Keratinocyte (primary cell): ENCODE measurements around the gene SAPCD1. TPM values are rescaled to one million over a fixed set of nuclear protein-coding genes. Genes with fewer than 3 reads are reported as not detected.
"Not testable (repeated sequence)": the region's sequence is repeated elsewhere in the genome, so short reads cannot be mapped to it uniquely, and the experiment has no call there.

ENCODE experiments used
- DNase-seq: peaks from one replicate; pipeline ENCODE4 v3.0.0-alpha.2; 2011; ENCODE audit warnings: low read depth, missing footprints, low spot score
- FAIRE-seq: peaks from 2 replicates; lab custom pipeline; 2011; peaks lifted over from hg19 to GRCh38; lab: Jason Lieb, UNC
- H2AFZ ChIP-seq: 2 replicates; pipeline ENCODE4 v1.6.0; 2012; ENCODE audit warnings: low read length, control low read depth, inconsistent platforms; ENCODE audit not compliant: control insufficient read depth
- H3K27ac ChIP-seq: 2 replicates; pipeline ENCODE4 v1.5.1; 2011; ENCODE audit warnings: low read length; ENCODE audit not compliant: control insufficient read depth, insufficient read depth
- H3K27me3 ChIP-seq: 3 replicates; pipeline ENCODE4 v1.6.0; 2011; ENCODE audit warnings: low read length; ENCODE audit not compliant: control insufficient read depth, insufficient read depth; ENCODE audit errors: extremely low read depth
- H3K36me3 ChIP-seq, 2 experiments: 2 replicates in 1 of 2; 3 replicates in 1 of 2; pipeline ENCODE4 v1.5.1; 2011; ENCODE audit warnings: low read length in 2 of 2, mild to moderate bottlenecking in 1 of 2; ENCODE audit not compliant: control insufficient read depth in 2 of 2, insufficient read depth in 2 of 2; ENCODE audit errors: extremely low read depth in 1 of 2
- H3K4me1 ChIP-seq: 3 replicates; pipeline ENCODE4 v1.5.1; 2011; ENCODE audit warnings: low read length; ENCODE audit not compliant: control insufficient read depth, insufficient read depth; ENCODE audit errors: extremely low read depth
- H3K4me2 ChIP-seq: 3 replicates; pipeline ENCODE4 v1.6.0; 2011; ENCODE audit warnings: low read depth, low read length; ENCODE audit not compliant: control insufficient read depth, insufficient read depth; ENCODE audit errors: extremely low read depth
- H3K4me3 ChIP-seq, 3 experiments: fragments of 200-600 bp in 1 of 3; sonication (generic) in 1 of 3; 2 replicates in 2 of 3; 3 replicates in 1 of 3; pipeline ENCODE4 v1.5.1; 2011 to 2016; ENCODE audit warnings: low read length in 3 of 3, mild to moderate bottlenecking in 3 of 3, control low read depth in 2 of 3, inconsistent platforms in 1 of 3, low read depth in 1 of 3, mixed read lengths in 1 of 3, mixed run types in 1 of 3, moderate library complexity in 1 of 3; ENCODE audit not compliant: control insufficient read depth in 2 of 3, insufficient read depth in 2 of 3; ENCODE audit errors: extremely low read depth in 1 of 3
- H3K79me2 ChIP-seq: 2 replicates; pipeline ENCODE4 v1.6.0; 2012; ENCODE audit warnings: low read length; ENCODE audit not compliant: control insufficient read depth, insufficient read depth
- H3K9ac ChIP-seq: 3 replicates; pipeline ENCODE4 v1.6.0; 2011; ENCODE audit warnings: low read length; ENCODE audit not compliant: control insufficient read depth, insufficient read depth; ENCODE audit errors: extremely low read depth
- H3K9me1 ChIP-seq: 3 replicates; pipeline ENCODE4 v1.6.0; 2011; ENCODE audit warnings: low read length; ENCODE audit not compliant: control insufficient read depth, insufficient read depth; ENCODE audit errors: extremely low read depth
- H3K9me3 ChIP-seq: 2 replicates; pipeline ENCODE4 v1.5.1; 2012; ENCODE audit warnings: low read depth, low read length; ENCODE audit not compliant: control insufficient read depth
- H4K20me1 ChIP-seq: 3 replicates; pipeline ENCODE4 v1.6.0; 2011; ENCODE audit warnings: low read length; ENCODE audit not compliant: control insufficient read depth, insufficient read depth; ENCODE audit errors: extremely low read depth
- EZH2 ChIP-seq: IDR thresholded peaks from one replicate; pipeline ENCODE4 v1.6.1; 2012; ENCODE audit warnings: inconsistent platforms, mild to moderate bottlenecking, low read length, moderate library complexity
- dilution Hi-C: fragments of 300-500 bp; cut with MboI; formaldehyde crosslinking; loops from one replicate; pipeline ENCODE4 v1.7.0; 2020; ENCODE audit warnings: low sequenced_read_pairs; ENCODE audit not compliant: extremely low pct_ligation_motif_present
- polyA plus RNA-seq, 5 experiments: library from polyadenylated mRNA; depleted of rRNA in 3 of 5; stranded (reverse) in 3 of 5; stranded (forward) in 1 of 5; unstranded in 1 of 5; fragments of >200 nt; gene quantifications; 1 replicate in 1 of 5; 2 replicates in 3 of 5; 3 replicates in 1 of 5; pipeline versions ENCODE4 v1.2.1 to v1.2.3, GENCODE V29; 2011 to 2012; ENCODE audit warnings: missing spikeins in 2 of 5, low read depth in 1 of 5, low replicate concordance in 1 of 5
- TF ChIP-seq, protein P1 (sequence below), 3 experiments: IDR thresholded peaks in 1 of 3; conservative IDR thresholded peaks in 1 of 3; optimal IDR thresholded peaks in 1 of 3; 2 replicates in 2 of 3; 3 replicates in 1 of 3; pipeline versions ENCODE3 to v1.5.1; 2011; ENCODE audit warnings: low read length in 3 of 3, mild to moderate bottlenecking in 3 of 3, moderate library complexity in 2 of 3, control low read depth in 1 of 3, inconsistent platforms in 1 of 3; ENCODE audit not compliant: insufficient read depth in 2 of 3; ENCODE audit errors: extremely low read depth in 1 of 3

Gene SAPCD1
- polyA plus RNA-seq, 1 donor (not counting 4 experiments of a cell fraction or from before 2014, with no cell fraction given) = 2.1 TPM

DNA sequence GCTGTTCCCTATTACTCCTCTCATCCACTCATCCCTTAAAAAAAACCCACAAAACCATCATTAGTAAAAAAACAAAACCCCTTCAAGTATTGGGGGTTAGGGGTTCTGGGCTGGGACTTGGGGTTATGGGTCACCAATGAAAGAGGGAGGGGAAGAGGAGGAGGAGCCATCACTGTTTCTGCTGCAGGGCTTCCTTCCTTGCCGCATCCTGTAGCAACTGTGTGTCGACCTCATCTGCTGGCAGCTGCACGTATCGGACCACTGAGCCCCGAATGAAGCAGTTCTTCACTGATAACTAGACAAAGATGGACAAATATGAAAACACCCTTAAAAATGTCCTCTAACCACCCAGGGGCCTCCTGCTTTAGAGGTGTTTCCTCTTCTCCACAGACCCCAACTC, 35.1 kb downstream of the SAPCD1 start:
- H3K79me2 ChIP-seq = peaks cover 25% of the 10 kb centered on the region
- no peak overlapping the region for H3K9ac ChIP-seq
- H3K4me1 ChIP-seq = peaks cover 26% of the 10 kb centered on the region
- no peak for TF ChIP-seq EZH2
- TF ChIP-seq, protein P1, sequence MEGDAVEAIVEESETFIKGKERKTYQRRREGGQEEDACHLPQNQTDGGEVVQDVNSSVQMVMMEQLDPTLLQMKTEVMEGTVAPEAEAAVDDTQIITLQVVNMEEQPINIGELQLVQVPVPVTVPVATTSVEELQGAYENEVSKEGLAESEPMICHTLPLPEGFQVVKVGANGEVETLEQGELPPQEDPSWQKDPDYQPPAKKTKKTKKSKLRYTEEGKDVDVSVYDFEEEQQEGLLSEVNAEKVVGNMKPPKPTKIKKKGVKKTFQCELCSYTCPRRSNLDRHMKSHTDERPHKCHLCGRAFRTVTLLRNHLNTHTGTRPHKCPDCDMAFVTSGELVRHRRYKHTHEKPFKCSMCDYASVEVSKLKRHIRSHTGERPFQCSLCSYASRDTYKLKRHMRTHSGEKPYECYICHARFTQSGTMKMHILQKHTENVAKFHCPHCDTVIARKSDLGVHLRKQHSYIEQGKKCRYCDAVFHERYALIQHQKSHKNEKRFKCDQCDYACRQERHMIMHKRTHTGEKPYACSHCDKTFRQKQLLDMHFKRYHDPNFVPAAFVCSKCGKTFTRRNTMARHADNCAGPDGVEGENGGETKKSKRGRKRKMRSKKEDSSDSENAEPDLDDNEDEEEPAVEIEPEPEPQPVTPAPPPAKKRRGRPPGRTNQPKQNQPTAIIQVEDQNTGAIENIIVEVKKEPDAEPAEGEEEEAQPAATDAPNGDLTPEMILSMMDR (optimal IDR thresholded peaks at IDR 0.05 in 1 of 3, IDR thresholded peaks at IDR 0.05 in 1 of 3, conservative IDR thresholded peaks at IDR 0.05 in 1 of 3; ENCODE audit: extremely low read depth in 1 of 3, insufficient read depth in 2 of 3, low read length in 3 of 3) = no peak
- H3K4me3 ChIP-seq = no peak overlapping the region
- no peaks in the 10 kb centered on the region for H4K20me1 ChIP-seq
- DNase-seq = no peak
- H3K4me2 ChIP-seq = peak overlapping the region; percentile 2
- H3K9me1 ChIP-seq = no peaks in the 10 kb centered on the region
- no peaks in the 10 kb centered on the region for H3K9me3 ChIP-seq
- no peak for FAIRE-seq
- no peak overlapping the region for H3K27ac ChIP-seq
- no peaks in the 10 kb centered on the region for H3K27me3 ChIP-seq
- H2AFZ ChIP-seq = no peak overlapping the region
- peaks cover 0 to 9% of the 10 kb centered on the region in 2 experiments for H3K36me3 ChIP-seq
- dilution Hi-C loops = no loop called here

DNA sequence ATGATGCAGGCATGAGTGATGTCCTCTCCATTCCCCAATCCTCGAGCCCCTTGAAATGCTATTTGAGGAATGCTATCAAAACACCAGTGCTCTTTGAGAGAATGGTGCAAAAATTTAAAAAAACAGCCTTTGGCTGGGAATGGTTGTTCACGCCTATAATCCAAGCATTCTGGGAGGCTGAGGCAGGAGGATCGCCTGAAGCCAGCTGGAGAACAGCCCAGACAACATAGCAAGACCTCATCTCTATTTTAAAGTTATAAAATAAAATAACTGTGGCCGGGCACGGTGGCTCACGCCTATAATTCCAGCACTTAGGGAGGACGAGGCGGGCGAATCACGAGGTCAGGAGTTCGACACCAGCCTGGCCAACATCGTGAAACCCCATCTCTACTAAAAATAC, 37.3 kb downstream of the SAPCD1 start:
- Histone ChIP-seq H3K4me3 (no peak overlapping the region), H3K9ac (no peak overlapping the region), H3K36me3 (peaks cover 0 to 5% of the 10 kb centered on the region in 2 experiments), H3K27me3 (no peaks in the 10 kb centered on the region), H3K4me1 (peaks cover 16% of the 10 kb centered on the region), H3K27ac (no peak overlapping the region), H3K4me2 (no peak overlapping the region), H3K79me2 (peaks cover 11% of the 10 kb centered on the region), H3K9me3 (no peaks in the 10 kb centered on the region), H4K20me1 (no peaks in the 10 kb centered on the region), H2AFZ (no peak overlapping the region), H3K9me1 (no peaks in the 10 kb centered on the region)
- FAIRE-seq = no peak
- dilution Hi-C loops = no loop called here
- TF ChIP-seq, protein P1 (optimal IDR thresholded peaks at IDR 0.05 in 1 of 3, IDR thresholded peaks at IDR 0.05 in 1 of 3, conservative IDR thresholded peaks at IDR 0.05 in 1 of 3; ENCODE audit: extremely low read depth in 1 of 3, insufficient read depth in 2 of 3, low read length in 3 of 3) = no peak
- no peak for TF ChIP-seq EZH2
- no peak for DNase-seq

DNA sequence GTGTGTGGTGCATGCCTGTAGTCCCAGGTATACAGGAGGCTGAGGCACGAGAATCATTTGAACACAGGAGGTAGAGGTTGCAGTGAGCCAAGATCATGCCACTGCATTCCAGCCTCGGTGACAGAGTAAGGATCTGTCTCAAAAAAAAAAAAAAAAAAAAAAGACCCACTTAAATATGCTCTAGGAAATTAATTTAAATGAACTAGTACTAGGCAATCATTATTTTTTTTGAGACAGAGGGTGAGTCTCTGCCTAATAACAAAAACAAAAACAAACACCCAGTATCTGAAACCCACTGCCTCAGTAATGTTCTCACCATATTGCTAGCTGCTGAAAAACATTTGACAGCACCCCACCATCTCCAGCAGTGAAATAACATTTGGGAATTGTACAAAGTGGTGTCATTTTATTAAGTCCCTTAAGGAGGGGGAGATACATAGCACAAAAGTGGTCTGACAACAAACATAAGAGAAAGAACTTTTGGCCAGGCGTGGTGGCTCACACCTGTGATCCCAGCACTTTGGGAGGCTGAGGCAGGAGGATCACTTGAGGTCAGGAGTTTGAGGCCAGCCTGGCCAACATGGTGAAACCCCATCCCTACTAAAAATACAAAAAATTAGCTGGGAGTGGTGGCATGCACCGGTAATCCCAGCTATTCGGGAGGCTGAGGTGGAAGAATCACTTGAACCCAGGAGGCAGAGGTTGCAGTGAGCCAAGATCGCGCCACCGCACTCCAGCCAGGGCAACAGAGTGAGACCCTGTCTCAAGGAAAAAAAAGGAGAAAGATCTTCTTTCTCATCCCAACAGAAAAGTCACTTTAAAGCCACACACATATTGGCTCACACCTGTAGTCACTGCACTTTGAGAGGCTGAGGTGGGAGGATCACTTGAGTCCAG, 38.8 kb downstream of the SAPCD1 start:
- FAIRE-seq, H3K36me3 ChIP-seq, H3K79me2 ChIP-seq: not testable (repeated sequence)

More for the DNA sequence above, 38.8 kb downstream of the SAPCD1 start:
- H3K9ac ChIP-seq, dilution Hi-C loops, H2AFZ ChIP-seq, H3K27ac ChIP-seq, H3K9me3 ChIP-seq, DNase-seq, H4K20me1 ChIP-seq, H3K27me3 ChIP-seq, H3K4me2 ChIP-seq, H3K9me1 ChIP-seq, H3K4me3 ChIP-seq: not testable (repeated sequence)
- peaks cover 19% of the 10 kb centered on the region for H3K4me1 ChIP-seq
